SK-N-SH (cell line): ENCODE results near the gene CD300LF.

Source experiments
- ELF1 ChIP-seq: IDR thresholded peaks from 2 replicates; pipeline ENCODE4 v1.4.0; 2012
- EP300 ChIP-seq, 2 experiments: IDR thresholded peaks; 2 replicates each; pipeline versions ENCODE4 v1.4.0 to v1.6.1; 2012; ENCODE audit warnings: borderline replicate concordance in 1 of 2, low read depth in 1 of 2, low read length in 1 of 2
- SMC3 ChIP-seq: IDR thresholded peaks from 2 replicates; pipeline ENCODE4 v1.6.1; 2012; ENCODE audit warnings: low read depth, low read length, improper control_type of control experiment
- TF ChIP-seq, protein P1 (sequence below): fragments of 150-350 bp; IDR thresholded peaks from 2 replicates; pipeline ENCODE4 v1.6.1; 2017; ENCODE audit warnings: antibody characterized with exemption, low read length, low read depth, borderline replicate concordance
- TF ChIP-seq, protein P2 (sequence below): fragments of 200-600 bp; sonication (generic); IDR thresholded peaks from 2 replicates; pipeline ENCODE4 v1.6.1; 2017; ENCODE audit warnings: antibody characterized with exemption, mild to moderate bottlenecking, moderate library complexity
- TF ChIP-seq, protein P3 (sequence below): IDR thresholded peaks from 2 replicates; pipeline ENCODE4 v1.6.1; 2012; ENCODE audit warnings: mild to moderate bottlenecking, low read depth, low read length, moderate library complexity

DNA sequence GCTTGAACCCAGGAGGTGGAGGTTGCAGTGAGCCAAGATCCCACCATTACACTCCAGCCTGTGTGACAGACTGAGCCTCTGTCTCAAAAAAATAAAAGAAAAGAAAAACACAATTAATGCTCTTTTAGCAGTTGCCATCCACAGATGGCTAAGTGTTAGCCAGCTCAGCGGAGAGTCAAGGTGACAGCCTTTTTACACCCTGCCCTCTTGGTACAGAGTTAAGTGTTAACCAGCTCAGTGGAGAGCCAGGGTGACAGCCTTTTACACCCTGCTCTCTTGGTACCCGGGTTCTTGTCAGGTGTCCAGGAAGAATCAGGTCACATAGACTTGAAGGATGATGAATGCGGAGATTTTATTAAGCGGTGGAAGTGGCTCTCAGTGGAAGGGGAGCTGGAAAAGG is 7.8 kb upstream of the CD300LF start:
- TF ChIP-seq, protein P1, sequence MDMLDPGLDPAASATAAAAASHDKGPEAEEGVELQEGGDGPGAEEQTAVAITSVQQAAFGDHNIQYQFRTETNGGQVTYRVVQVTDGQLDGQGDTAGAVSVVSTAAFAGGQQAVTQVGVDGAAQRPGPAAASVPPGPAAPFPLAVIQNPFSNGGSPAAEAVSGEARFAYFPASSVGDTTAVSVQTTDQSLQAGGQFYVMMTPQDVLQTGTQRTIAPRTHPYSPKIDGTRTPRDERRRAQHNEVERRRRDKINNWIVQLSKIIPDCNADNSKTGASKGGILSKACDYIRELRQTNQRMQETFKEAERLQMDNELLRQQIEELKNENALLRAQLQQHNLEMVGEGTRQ, result no peak
- TF ChIP-seq SMC3 (no peak), EP300 (IDR thresholded peaks at IDR 0.05; ENCODE audit: borderline replicate concordance in 1 of 2, low read depth in 1 of 2, low read length in 1 of 2) (no peak), ELF1 (no peak)
- TF ChIP-seq, protein P2, sequence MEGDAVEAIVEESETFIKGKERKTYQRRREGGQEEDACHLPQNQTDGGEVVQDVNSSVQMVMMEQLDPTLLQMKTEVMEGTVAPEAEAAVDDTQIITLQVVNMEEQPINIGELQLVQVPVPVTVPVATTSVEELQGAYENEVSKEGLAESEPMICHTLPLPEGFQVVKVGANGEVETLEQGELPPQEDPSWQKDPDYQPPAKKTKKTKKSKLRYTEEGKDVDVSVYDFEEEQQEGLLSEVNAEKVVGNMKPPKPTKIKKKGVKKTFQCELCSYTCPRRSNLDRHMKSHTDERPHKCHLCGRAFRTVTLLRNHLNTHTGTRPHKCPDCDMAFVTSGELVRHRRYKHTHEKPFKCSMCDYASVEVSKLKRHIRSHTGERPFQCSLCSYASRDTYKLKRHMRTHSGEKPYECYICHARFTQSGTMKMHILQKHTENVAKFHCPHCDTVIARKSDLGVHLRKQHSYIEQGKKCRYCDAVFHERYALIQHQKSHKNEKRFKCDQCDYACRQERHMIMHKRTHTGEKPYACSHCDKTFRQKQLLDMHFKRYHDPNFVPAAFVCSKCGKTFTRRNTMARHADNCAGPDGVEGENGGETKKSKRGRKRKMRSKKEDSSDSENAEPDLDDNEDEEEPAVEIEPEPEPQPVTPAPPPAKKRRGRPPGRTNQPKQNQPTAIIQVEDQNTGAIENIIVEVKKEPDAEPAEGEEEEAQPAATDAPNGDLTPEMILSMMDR, result no peak
- TF ChIP-seq, protein P3, sequence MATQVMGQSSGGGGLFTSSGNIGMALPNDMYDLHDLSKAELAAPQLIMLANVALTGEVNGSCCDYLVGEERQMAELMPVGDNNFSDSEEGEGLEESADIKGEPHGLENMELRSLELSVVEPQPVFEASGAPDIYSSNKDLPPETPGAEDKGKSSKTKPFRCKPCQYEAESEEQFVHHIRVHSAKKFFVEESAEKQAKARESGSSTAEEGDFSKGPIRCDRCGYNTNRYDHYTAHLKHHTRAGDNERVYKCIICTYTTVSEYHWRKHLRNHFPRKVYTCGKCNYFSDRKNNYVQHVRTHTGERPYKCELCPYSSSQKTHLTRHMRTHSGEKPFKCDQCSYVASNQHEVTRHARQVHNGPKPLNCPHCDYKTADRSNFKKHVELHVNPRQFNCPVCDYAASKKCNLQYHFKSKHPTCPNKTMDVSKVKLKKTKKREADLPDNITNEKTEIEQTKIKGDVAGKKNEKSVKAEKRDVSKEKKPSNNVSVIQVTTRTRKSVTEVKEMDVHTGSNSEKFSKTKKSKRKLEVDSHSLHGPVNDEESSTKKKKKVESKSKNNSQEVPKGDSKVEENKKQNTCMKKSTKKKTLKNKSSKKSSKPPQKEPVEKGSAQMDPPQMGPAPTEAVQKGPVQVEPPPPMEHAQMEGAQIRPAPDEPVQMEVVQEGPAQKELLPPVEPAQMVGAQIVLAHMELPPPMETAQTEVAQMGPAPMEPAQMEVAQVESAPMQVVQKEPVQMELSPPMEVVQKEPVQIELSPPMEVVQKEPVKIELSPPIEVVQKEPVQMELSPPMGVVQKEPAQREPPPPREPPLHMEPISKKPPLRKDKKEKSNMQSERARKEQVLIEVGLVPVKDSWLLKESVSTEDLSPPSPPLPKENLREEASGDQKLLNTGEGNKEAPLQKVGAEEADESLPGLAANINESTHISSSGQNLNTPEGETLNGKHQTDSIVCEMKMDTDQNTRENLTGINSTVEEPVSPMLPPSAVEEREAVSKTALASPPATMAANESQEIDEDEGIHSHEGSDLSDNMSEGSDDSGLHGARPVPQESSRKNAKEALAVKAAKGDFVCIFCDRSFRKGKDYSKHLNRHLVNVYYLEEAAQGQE, result no peak
